ENCODE data around the gene SPATC1L. TPM values are rescaled to one million over a fixed set of nuclear protein-coding genes. Genes with fewer than 3 reads are reported as not detected.

The SPATC1L gene
- total RNA-seq, 1 donor from 2014 or later = 7.5 TPM

GRCh38 chr21:46138383-46138970, 45.8 kb downstream of the SPATC1L start:
- intact Hi-C loops (cut with micrococcal nuclease) = no loop called here

GRCh38 chr21:46137908-46138307, 46.4 kb downstream of the SPATC1L start:
- intact Hi-C loops (cut with micrococcal nuclease) = no loop called here

GRCh38 chr21:46136739-46137349, 47.4 kb downstream of the SPATC1L start:
- intact Hi-C loops (cut with micrococcal nuclease) = no loop called here

- intact Hi-C loops (cut with micrococcal nuclease) = no loop called here
These were observed 48.4 kb downstream of the SPATC1L start for GRCh38 chr21:46135782-46136395.

- intact Hi-C loops (cut with micrococcal nuclease) = no loop called here
These were observed 52.2 kb downstream of the SPATC1L start for GRCh38 chr21:46131838-46132651.

- intact Hi-C loops (cut with micrococcal nuclease) = no loop called here
These were observed 52.7 kb downstream of the SPATC1L start for GRCh38 chr21:46131588-46131837.

- intact Hi-C loops (cut with micrococcal nuclease) = no loop called here
These were observed 53.2 kb downstream of the SPATC1L start for GRCh38 chr21:46130831-46131587.

GRCh38 chr21:46129846-46130651, 54.2 kb downstream of the SPATC1L start:
- intact Hi-C loops (cut with micrococcal nuclease) = no loop called here

GRCh38 chr21:46128933-46129571, 55.2 kb downstream of the SPATC1L start:
- intact Hi-C loops (cut with micrococcal nuclease) = no loop called here

GRCh38 chr21:46128106-46128932, 55.9 kb downstream of the SPATC1L start:
- intact Hi-C loops (cut with micrococcal nuclease) = no loop called here

GRCh38 chr21:46127239-46128105, 56.8 kb downstream of the SPATC1L start:
- intact Hi-C loops (cut with micrococcal nuclease) = no loop called here

- intact Hi-C loops (cut with micrococcal nuclease) = no loop called here
These were observed 57.7 kb downstream of the SPATC1L start for GRCh38 chr21:46126309-46127238.

GRCh38 chr21:46125846-46126301, 58.4 kb downstream of the SPATC1L start:
- intact Hi-C loops (cut with micrococcal nuclease) = no loop called here

GRCh38 chr21:46124926-46125845, 59.1 kb downstream of the SPATC1L start:
- intact Hi-C loops (cut with micrococcal nuclease) = no loop called here

GRCh38 chr21:46124083-46124925, 60.0 kb downstream of the SPATC1L start:
- intact Hi-C loops (cut with micrococcal nuclease) = no loop called here
